HG02884 (cell line): ENCODE data around the gene ANK3.

ENCODE experiments used
- ATAC-seq: cut with Tn5 transposase; IDR thresholded peaks from one replicate; pipeline ENCODE4 v1.9.1; 2021; ENCODE audit warnings: mild to moderate bottlenecking, moderate library complexity; ENCODE audit not compliant: unreplicated experiment

The ANK3 gene

DNA sequence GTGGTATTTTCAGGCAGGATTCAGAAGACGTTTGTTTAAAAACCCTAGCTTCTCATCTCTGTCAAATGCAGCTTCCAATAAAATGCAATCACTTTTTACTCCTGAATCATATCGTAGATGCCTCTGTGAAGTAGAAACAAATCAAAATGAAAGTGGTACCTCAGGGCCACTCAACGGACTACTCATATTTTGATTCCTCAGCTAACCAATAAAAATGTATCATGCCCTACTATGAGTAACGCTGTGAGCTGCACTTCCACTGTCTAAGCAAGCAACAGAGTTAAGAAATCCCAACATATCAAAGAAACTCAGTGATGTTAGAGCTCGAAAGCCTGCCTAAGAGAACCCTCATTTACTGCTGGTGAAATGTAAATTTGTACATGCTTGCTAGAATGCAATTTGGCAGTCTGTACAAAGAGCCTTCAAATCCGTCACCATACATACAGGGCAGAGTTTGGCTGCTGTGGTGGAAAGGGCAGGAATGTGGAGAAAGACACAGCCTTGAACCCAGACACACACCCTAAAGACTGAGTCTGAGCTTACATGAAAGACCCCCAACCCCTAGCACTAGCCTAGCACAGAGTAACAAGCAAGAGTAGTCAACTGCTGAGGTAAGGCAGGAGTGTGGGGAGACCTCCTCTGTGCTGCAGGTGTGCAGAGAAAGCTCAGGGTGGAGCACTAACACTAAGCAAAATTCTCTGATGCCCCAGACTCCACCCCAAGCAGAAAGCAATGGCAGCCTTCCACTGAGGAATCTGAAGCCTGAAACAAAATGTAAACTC, 151.5 kb downstream of the ANK3 start:
- ATAC-seq = peak; percentile 42

DNA sequence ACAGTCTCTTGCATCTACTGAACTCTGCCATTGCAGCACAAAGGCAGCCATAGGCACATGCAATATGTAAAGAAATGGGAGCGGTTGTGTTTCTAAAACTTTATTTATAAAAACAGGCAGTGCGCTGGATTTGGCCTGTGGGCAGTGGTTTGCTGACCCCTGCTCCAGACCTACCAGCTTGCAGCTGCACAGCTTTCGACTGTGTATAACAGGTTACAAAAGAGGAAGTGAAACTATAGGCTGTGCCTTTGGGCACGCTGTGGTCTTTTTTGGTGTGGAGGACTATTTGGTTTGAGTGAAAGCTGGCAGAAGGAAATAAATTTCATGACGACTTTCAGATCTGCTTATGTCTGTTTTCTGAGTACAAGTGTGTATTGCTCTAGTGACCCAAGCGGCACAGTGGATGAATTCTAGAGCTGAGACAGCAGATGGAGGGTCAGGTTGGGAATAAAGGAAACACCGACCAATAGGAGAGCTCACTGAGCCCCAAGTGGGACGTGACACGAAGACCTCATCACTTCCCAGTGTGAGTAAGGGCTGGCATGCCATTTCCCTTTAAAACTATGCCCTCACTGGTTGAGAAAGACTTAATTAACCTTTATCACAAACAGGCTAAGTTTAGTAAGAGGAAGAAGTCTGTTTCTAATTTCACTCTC, 152.7 kb downstream of the ANK3 start:
- ATAC-seq = peak; percentile 90

DNA sequence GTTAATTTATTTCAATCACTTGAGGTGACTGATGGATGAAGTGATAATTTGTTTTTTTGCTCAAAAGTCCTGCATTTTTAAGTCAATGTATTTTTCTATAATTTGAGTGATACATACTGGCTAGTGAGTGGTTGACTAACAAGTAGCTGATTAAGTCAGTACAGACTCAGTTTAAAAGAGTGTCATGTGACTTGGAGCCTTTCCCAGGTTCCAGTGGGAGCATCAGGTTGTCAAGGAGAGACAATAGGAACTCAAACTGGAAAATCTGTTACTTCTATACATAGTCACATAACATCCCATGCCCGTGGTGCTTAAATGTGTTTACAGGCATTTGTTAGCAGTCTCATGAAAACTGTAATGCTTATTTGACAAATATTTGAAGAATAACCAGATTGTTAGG, 154.7 kb downstream of the ANK3 start:
- no peak for ATAC-seq

DNA sequence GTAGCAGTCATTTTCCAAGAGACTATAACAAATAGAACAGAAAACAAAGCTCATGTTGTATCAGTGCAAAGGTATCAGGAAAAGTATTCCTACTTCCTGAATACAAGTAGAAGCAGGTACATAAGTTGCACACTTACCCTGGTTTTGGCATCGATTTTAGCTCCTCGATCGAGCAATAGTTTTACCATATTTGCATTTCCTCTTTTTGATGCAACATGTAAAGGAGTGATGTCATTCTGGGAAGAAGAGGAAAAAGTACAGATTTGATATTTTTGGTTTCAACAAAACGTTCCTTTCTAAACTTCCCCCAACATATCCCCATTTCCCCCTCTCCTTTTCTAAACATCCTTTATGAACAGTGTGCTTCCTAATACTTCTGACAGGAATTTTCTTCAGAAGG, 155.1 kb downstream of the ANK3 start:
- ATAC-seq = no peak

- ATAC-seq = no peak
These were observed 158.8 kb downstream of the ANK3 start for GRCh38 chr10:60230892-60231291.

DNA sequence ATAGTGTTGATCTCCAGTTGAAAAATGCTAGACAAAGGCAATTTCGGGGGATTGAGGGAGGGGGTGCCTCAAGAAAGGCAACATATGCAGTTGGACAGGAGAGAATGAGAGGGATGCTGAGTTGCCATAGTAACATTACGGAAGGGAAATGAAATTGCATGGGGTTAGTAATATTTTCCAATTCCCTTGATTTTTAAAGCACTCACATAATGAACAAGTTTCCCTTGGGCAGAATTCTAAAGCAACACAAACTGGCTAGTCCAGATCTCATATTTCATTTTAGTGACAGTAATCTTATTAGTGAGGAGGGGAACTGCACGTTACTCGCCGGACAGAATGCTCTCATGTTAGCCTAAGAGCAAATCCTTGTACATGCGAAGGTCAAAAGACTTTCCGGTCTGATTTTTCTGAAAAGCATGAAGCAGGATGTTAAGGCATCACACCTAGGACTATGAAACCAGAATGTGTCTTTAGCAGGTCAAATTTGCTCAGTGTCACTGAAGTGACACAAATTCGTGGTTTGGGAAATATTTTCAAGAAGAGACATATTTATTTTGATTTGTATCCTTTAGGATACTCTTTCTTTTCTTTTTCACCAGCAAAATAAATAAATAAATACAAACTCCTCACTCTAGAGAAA, 165.5 kb downstream of the ANK3 start:
- no peak for ATAC-seq

DNA sequence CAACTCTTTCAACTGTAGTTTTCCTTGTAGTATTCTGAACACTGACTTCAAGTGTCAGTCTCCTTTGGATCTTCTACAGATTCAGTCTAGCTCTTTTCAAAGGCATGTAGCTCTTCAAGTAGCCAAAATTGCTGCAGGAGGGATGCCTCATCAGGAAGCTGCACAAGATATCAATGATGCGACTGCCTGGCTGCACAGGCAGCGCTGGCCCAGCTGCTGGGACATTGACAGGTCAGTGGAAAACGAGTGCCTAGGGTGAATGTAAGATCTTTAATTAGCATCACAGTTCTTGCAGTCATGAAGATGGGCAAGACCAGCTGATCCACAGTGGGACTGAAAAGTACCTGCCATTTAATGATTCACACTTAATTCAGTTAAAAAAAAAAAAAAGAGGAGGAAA, 167.6 kb downstream of the ANK3 start:
- ATAC-seq = no peak

DNA sequence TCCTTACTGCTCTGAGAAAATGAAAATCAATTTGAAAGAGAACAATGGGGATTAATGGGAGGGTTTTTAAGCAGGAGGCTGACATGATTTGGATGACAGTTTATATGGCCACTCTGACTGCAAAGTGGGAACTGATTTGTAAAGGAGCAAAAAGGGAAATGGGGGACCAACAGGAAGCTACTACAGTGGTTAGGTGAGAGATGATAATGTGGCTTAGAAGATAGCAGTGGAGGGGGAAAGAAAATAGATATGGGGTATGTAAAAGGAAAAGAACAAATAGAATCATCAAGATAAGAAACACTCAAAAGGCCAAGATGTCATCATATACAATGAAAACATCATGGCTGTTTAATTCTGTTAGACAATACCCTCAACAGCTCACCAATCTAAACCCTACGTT, 177.5 kb downstream of the ANK3 start:
- ATAC-seq = no peak

GRCh38 chr10:60209874-60210570, 179.7 kb downstream of the ANK3 start:
- no peak for ATAC-seq

- no peak for ATAC-seq
These were observed 180.9 kb downstream of the ANK3 start for GRCh38 chr10:60208676-60209269.

- ATAC-seq = no peak
These were observed 181.8 kb downstream of the ANK3 start for GRCh38 chr10:60207894-60208293.

- no peak for ATAC-seq
These were observed 182.9 kb downstream of the ANK3 start for GRCh38 chr10:60206735-60207134.

GRCh38 chr10:60205741-60206140, 183.9 kb downstream of the ANK3 start:
- no peak for ATAC-seq

GRCh38 chr10:60203993-60204618, 185.6 kb downstream of the ANK3 start:
- ATAC-seq = no peak

GRCh38 chr10:60200682-60201053, 189.0 kb downstream of the ANK3 start:
- ATAC-seq = no peak

DNA sequence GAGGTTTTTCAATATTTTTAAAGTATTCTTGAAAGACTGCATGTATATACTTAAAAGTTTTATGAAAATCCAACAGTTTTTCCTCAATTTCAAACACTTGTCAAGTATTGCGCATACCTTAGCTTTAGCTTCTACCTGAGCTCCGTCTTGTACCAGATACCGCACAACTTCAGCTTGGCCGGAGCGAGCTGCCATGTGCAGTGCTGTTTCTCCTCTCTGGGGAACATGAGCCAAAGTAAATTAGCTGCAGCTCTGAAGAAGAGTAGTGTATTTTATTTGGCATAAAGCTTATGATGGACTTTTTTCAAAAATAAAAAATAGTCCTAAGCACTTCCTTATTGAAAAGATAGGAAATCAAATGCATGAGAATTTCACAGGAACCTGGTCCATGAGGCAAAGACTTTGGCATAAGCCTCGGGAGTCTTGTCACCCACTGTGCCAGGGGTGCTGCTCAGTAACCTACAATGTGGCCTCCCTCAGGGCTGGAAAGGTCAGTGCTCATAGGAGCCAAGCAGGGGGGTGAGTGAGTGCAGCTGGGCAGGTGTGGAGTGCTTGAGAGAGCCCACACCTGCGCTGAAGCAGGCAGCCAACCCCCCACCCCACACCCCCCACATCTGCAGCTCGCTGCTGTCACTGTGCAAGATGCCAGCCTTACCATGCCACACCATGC, 189.5 kb downstream of the ANK3 start:
- ATAC-seq = no peak

- no peak for ATAC-seq
These were observed 192.5 kb downstream of the ANK3 start for GRCh38 chr10:60197206-60197605.

GRCh38 chr10:60194421-60194820, 195.3 kb downstream of the ANK3 start:
- no peak for ATAC-seq

DNA sequence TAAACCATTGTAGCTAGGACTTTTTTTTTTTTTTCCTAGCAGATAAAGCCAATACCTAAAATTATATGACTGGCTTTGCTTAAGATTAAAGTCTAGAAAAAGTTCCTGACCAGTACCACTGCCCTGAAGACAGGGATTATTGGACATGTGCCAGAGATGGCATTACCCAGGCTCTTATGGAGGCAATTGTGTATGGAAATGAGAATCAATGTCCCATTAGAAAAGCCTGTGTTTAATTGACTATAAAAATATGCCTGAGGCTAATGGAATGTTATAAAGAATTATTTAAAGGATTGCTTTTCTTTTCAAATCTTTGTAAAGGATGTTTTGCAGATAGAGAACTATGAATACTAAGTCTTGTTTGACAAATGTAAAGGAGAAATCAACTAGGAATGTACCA, 196.7 kb downstream of the ANK3 start:
- ATAC-seq = no peak

DNA sequence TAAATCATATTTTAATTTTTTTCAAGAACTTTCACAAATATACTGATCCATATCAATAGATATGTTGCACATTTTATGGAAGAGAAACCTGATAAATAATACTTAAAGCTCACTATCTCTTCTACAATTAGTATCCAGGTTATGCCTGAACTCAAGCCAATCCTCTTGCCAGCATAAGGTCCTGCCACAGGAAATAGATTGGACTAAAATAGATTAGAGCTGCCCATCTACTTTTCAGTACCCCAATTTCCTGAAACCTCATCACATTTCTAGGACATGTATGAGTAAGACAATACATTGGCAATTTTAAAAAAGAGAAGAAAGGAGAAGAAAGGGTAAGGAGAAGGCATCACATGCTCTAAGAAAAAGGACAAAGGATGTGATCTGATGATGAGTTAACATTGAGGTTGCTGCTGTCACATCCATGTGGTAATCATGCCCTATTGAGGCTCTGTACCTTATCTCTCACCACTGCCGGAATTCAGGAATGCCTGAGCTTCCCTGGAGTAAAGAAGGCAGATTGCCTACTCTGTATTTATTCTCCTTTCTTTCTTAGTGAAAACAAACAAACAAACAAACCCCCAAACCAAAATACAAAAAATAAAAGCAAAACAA, 199.7 kb downstream of the ANK3 start:
- no peak for ATAC-seq
